NAMALWA (cell line): ENCODE data around the gene GPSM1.
"Not testable (repeated sequence)": the region's sequence is repeated elsewhere in the genome, so short reads cannot be mapped to it uniquely, and the experiment has no call there.

Source experiments
- DNase-seq: peaks from one replicate; pipeline ENCODE4 v3.0.0-alpha.2; 2015; ENCODE audit warnings: low spot score

GPSM1 gene

GRCh38 chr9:136397643-136398042 lies 70.3 kb downstream of the GPSM1 start:
- no peak for DNase-seq

GRCh38 chr9:136398286-136398685 lies 70.9 kb downstream of the GPSM1 start:
- DNase-seq: no peak

- DNase-seq: peak; percentile 56
Measured at GRCh38 chr9:136399176-136400037, 72.1 kb downstream of the GPSM1 start.

- peak; percentile 91 for DNase-seq
Measured at GRCh38 chr9:136400038-136400834, 72.9 kb downstream of the GPSM1 start, which contains the start of gene SNAPC4. SNAPC4 (minus strand) TSS chr9:136400170; CDS start chr9:136398428, 1,742 bp downstream.

GRCh38 chr9:136401173-136401922 lies 74.0 kb downstream of the GPSM1 start:
- no peak for DNase-seq

- DNase-seq: no peak
Measured at GRCh38 chr9:136402067-136402466, 74.7 kb downstream of the GPSM1 start.

GRCh38 chr9:136403538-136403914 lies 76.2 kb downstream of the GPSM1 start:
- DNase-seq: peak; percentile 24

- DNase-seq: no peak
Measured at GRCh38 chr9:136403915-136404800, 76.8 kb downstream of the GPSM1 start.

GRCh38 chr9:136404801-136405136 lies 77.4 kb downstream of the GPSM1 start:
- DNase-seq: no peak

GRCh38 chr9:136405481-136405880 lies 78.1 kb downstream of the GPSM1 start:
- DNase-seq: no peak

- DNase-seq: not testable (repeated sequence)
Measured at GRCh38 chr9:136405904-136406303, 78.6 kb downstream of the GPSM1 start.

- DNase-seq: not testable (repeated sequence)
Measured at GRCh38 chr9:136407061-136407460, 79.7 kb downstream of the GPSM1 start.

- DNase-seq: no peak
Measured at GRCh38 chr9:136407911-136408310, 80.6 kb downstream of the GPSM1 start.
